ES-I3 (cell line): Measurements from ENCODE around the gene CRYGS.

Experiments used
- H3K36me3 ChIP-seq: 2 replicates; pipeline ENCODE4 v1.6.1; 2013; ENCODE audit warnings: mild to moderate bottlenecking, low read length, control low read depth, moderate library complexity; ENCODE audit not compliant: insufficient read depth
- H3K4me1 ChIP-seq: 2 replicates; pipeline ENCODE4 v1.6.1; 2013; ENCODE audit warnings: mild to moderate bottlenecking, control low read depth, low read length; ENCODE audit not compliant: insufficient read depth
- H3K9ac ChIP-seq: 2 replicates; pipeline ENCODE4 v1.6.1; 2013; ENCODE audit warnings: low read depth, mild to moderate bottlenecking, low read length, moderate library complexity
- H3K9me3 ChIP-seq: 2 replicates; pipeline ENCODE4 v1.6.1; 2013; ENCODE audit warnings: mild to moderate bottlenecking, low read length, moderate library complexity; ENCODE audit not compliant: control insufficient read depth, insufficient read depth

The CRYGS gene

DNA sequence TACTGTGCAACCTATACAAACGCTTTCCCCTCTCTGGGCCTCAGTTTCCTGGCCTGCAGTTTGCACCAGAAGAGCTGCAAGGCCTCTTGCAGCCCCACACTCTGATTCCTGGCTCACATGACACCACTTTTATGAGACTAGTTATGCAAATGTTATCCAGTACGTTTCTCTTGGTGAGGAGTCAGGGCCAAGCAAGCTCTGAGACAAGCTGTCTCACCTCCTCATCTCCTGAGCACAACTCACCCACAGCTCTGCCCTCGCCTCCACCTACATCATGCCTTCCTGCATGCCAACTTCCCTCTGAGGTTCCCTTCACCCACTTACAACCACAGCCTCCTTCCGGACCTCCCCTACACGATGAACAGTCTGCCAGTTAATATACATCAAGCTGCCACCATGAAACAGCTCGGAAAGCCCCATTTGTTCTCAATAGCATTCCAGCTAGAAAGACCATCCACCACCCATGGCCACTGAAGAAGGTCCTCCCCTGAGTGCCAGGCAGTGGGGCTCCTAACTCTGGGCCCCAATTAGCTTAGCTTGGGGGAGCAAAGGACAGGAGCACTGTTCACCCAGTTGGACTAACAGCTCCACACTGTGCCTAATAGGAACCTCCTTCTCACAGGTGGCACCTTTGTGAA lies 25.0 kb downstream of the CRYGS start:
- Histone ChIP-seq H3K9me3 (no peaks in the 10 kb centered on the region), H3K9ac (no peak overlapping the region), H3K4me1 (no peaks in the 10 kb centered on the region), H3K36me3 (no peaks in the 10 kb centered on the region)

DNA sequence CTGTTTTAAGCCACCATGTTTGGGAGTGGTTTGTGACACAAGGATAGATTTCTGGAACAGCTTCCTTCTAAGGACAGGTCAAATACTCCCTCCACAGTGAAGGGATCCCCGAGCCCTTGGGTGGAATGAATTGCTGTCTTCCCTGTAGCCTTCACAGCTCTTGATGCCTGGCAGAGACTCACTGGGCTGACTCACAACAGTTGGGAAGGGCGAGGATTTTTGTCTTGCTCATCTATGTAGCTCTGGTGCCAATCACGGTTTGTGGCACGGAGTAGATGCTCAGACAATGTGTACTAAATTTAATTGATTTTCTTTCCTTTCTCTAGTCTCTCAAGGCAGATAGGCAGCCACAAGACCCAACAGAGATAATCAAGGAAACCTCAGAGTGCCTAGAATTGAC lies 27.0 kb downstream of the CRYGS start:
- Histone ChIP-seq H3K36me3 (no peaks in the 10 kb centered on the region), H3K9me3 (no peaks in the 10 kb centered on the region), H3K9ac (no peak overlapping the region), H3K4me1 (no peaks in the 10 kb centered on the region)

DNA sequence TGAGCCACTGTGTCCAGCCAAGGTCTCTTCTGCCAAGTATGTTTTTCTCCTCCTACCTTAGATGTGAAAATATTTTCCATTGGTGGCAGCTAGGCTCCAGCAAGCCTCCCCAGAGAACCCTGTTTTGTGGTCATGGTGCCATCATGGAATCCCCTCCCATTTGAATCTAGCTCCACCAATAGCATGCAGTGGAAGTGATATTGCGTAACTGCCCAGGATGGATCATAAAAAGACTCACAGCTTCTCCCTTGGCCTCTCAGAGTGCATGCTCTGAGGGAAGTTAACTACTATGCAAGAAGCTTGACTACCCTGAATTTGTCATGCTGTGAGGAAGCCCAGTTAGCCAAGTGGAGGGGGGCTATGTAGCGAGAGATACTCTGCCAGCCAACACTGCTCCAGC lies 27.5 kb downstream of the CRYGS start:
- Histone ChIP-seq H3K9ac (no peak overlapping the region), H3K4me1 (no peaks in the 10 kb centered on the region), H3K9me3 (no peaks in the 10 kb centered on the region)

DNA sequence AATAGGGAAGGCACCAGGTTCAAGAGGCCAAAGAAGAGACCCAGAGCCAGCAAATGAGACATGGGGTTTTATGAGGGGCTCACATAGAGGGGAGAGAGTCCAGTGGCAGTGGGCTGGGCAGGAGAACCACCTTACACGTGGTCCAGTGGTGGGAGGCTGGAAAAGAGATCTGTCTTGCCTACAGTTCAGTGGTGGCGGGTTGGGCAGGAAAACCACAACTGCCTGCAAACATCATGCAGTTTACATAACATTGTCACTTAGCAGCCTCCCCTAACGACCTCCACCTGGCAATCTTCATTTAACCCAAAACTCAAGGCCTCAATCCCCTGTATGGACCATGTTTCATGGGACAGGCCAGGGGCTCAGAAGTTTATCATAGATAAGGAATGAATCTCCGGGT lies 29.1 kb downstream of the CRYGS start:
- Histone ChIP-seq H3K9me3 (no peaks in the 10 kb centered on the region), H3K36me3 (no peaks in the 10 kb centered on the region), H3K4me1 (no peaks in the 10 kb centered on the region), H3K9ac (no peak overlapping the region)

More for the DNA sequence above, 27.5 kb downstream of the CRYGS start:
- H3K36me3 ChIP-seq, result no peaks in the 10 kb centered on the region

DNA sequence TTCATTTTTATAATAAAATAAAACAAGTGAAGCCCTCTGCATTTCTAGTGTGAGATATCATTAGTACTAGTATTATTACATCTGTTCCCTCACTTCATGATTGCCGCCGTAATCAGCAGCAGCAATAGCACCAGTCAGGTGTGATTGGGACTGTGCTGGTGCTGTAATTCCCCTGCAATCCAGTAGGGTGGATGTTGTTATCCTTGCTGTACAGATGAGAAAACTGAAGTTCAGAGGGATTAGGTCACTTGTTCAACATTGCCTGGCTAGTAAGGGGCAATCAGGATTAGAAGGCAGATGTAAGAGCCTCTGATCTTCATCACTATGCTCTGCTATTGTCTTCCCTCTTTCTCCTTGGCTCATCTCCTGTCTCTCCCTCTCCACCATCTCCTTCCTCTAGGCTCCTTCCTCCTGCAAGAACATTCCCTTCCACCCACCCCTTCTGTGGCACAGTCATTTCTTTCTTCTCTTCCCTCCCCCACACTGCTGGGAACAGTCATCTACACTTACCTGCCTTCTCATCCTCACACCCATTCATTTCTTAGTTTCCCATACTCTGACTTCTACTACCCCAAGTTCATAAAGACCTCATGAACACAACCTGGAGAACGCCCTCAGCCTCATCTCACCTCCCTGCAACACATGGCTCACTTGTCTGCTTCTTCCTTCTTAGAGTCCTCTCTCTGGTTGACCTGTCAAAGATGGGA lies 29.7 kb downstream of the CRYGS start:
- H3K9me3 ChIP-seq, result no peaks in the 10 kb centered on the region
- no peaks in the 10 kb centered on the region for H3K36me3 ChIP-seq
- no peaks in the 10 kb centered on the region for H3K4me1 ChIP-seq
- no peak overlapping the region for H3K9ac ChIP-seq

DNA sequence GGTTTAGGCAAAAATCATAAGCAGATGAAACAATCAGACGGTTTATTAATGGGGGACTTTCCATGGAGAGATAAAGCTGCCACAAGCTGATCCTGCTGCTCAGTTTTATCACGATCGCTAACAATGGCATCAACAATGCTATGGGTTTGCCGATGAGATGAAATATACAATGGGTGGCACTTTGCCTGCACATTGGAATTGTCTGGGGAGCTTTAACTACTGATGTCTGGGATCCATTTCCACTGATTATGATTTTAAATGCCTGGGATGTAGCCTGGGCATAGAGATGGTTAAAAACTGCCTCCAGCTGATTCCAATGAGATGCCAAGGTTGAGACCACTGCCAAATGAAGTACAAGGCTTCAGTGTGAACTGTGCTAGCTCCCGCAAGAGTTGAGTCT lies 30.8 kb downstream of the CRYGS start:
- no peaks in the 10 kb centered on the region for H3K36me3 ChIP-seq
- no peak overlapping the region for H3K9ac ChIP-seq
- no peaks in the 10 kb centered on the region for H3K4me1 ChIP-seq
- no peaks in the 10 kb centered on the region for H3K9me3 ChIP-seq

DNA sequence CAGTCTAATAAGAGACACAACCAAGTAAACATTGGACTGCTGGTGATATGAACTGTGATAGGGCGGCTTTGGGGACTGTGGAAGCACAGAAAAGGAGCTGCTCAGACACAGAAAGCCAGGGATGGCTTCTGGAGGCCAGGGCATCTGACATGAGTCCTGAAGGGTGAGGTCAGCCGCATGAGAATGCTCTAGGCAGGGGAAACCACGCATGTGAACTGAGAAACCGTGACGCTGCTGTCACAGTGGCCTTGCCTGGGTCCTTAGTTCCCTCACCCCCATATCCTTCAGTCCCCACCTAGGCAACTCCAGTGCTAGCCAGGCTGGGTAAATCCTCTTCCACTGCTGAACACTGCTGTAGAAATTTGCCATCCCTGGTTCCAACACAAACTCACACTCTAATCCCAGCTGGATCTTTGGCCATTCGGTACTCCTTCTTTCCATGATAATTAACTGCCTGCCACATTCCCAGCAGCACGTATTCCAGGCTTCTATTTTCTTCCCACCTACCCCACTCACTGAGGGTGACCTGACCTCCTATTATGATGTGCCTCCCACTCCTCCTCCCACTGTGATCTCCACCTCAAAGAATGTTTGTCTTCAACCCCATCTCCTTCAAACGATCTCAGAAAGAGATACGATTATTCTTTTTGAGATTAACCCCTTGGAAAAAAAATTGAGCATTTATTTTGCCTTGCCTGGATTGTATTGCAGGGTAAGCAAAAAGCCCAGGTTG lies 31.4 kb downstream of the CRYGS start:
- no peaks in the 10 kb centered on the region for H3K9me3 ChIP-seq
- H3K36me3 ChIP-seq, result no peaks in the 10 kb centered on the region
- no peaks in the 10 kb centered on the region for H3K4me1 ChIP-seq
- H3K9ac ChIP-seq, result no peak overlapping the region

DNA sequence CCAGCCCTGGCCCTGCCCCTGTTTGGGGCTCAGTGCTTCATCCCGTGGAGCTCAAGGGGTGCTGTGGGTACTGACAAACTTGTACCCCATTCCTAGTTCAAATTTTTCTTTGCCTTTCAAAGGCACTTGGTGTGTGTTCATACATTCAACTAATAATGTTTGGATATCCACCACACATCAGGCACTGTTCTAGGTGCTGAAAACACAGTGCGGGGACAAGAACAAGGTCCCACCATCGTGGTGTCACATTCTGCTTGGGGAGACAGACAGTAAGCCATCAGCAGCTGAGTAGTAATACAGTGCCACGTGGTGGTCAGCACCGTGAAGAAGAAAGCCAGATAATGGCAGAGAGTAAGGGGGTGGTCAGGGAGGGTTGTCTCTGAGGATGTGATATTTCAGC lies 32.5 kb downstream of the CRYGS start:
- Histone ChIP-seq H3K9me3 (no peaks in the 10 kb centered on the region), H3K9ac (no peak overlapping the region), H3K36me3 (no peaks in the 10 kb centered on the region), H3K4me1 (no peaks in the 10 kb centered on the region)

DNA sequence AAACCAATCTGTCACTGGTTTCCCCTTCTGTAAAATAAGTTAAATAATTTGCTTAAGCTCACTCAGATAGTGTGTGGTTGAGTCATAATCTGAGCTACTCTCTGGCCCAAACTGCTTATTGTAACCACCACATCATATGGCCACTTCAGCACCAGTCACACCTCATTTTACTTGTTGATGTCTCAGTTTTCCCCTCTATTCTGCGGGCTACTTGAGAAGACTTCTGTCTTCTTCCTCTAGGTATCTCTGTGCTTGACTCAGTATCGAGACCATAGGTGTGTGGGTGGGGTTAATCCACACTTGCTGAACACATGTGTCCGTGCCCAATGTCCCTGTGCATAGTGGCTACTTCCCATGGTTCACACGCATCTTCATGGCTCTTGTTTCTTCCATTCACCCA lies 32.9 kb downstream of the CRYGS start:
- Histone ChIP-seq H3K36me3 (no peaks in the 10 kb centered on the region), H3K9me3 (no peaks in the 10 kb centered on the region), H3K4me1 (no peaks in the 10 kb centered on the region), H3K9ac (no peak overlapping the region)

DNA sequence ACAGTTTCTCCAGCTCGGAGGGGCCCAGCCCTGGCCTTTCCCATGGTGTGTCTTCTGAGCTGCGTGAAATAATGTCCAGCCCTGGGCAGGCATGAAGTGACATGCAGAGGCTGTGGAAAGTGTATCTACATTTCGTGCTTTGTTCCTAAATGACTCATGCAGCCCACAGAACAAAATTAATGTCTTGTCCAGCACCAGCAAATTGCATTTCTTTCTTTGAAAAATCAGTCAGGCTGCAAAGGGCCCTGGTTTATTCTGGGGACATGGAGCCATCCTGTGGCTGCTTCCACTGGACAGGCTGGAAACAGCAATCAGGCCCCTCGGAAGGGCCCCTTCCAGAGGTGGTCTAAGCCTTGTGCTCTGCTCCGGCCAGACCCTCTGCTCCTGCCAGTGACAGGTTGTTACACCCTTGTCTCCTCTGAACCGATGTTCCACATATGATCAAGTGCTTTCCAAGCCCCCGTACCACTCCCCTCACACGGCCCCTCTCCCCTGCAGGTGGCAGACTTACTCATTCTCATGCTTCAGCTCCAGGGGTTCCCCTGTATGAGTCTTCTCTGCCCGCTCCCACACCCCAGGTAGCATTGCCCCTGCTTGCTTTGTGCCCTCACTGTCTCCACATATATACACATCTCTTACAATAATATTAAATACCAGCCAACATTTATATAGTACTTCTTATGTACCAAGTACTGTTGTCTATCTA lies 33.7 kb downstream of the CRYGS start:
- Histone ChIP-seq H3K9ac (no peak overlapping the region), H3K4me1 (no peaks in the 10 kb centered on the region), H3K9me3 (no peaks in the 10 kb centered on the region), H3K36me3 (no peaks in the 10 kb centered on the region)

DNA sequence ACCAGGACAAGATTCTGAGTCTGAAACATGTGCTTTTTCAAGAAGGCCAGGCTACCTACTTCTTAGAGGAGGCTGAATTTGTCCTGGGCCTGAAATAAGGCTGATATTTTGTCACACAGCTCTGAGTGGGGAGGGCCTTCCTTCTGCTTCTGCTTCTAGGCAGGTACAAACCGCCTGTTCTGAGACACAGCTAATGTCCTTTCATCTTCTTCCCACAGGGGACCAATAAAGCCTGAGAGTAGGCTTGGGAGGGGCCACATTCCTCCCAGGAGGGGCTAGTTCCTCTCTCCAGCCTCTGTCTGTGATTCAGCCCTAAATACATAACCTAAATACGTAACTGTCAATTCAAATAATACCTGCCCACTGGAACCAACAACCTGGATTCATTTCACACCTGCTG lies 34.8 kb downstream of the CRYGS start:
- H3K9me3 ChIP-seq, result no peaks in the 10 kb centered on the region
- no peak overlapping the region for H3K9ac ChIP-seq
- no peaks in the 10 kb centered on the region for H3K4me1 ChIP-seq
- no peaks in the 10 kb centered on the region for H3K36me3 ChIP-seq

DNA sequence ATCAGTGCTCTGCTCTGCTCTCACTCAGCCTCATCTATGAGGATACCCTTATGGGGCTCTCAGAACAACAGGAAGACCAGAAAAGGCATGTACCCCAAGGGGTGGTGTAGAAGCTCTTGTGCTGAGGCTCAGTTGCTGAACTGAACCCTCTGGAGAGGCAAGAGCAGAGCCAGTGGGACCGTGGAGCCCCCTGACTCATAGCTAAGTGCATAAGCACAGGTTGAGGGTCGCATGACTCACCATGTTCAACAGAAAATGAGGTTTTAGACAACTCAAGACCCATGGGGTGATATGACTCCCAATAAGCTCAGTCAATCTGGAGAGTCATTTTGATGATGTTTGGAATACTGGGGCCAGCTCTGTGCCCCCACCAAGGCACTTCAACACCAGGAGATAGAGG lies 37.3 kb downstream of the CRYGS start:
- Histone ChIP-seq H3K4me1 (0 out of 2 replicates have a peak, but pooled peaks cover 3% of the 10 kb centered on the region), H3K36me3 (no peaks in the 10 kb centered on the region), H3K9ac (no peak overlapping the region), H3K9me3 (no peaks in the 10 kb centered on the region)

DNA sequence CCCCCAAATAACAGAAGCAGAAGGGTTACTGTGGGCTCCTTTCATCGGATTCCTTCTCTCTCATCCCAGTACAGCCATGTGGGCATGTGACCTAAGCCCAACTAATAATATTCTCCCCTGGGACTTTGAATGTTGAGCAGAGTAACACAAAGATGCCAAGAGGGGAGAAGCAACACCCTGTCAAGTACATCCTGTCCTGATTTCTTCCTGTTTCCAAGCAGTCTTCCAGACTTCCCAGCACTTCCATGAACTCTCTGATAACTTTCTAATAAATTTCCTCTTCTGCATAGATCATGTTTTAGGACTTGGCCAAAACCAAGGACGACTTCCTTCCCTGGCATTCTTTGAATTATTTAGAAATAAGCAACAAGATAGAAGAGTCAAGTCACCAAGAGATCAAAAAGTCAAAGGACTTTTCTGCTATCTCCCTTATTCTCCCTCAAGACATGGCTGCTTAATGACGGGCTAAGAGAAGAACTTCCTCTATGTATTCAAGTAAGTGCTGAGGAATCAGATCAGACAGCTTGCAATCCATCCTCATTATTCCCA lies 37.9 kb downstream of the CRYGS start:
- H3K36me3 ChIP-seq, result no peaks in the 10 kb centered on the region
- H3K9ac ChIP-seq, result no peak overlapping the region
- no peaks in the 10 kb centered on the region for H3K9me3 ChIP-seq
- 0 out of 2 replicates have a peak, but pooled peaks cover 3% of the 10 kb centered on the region for H3K4me1 ChIP-seq

DNA sequence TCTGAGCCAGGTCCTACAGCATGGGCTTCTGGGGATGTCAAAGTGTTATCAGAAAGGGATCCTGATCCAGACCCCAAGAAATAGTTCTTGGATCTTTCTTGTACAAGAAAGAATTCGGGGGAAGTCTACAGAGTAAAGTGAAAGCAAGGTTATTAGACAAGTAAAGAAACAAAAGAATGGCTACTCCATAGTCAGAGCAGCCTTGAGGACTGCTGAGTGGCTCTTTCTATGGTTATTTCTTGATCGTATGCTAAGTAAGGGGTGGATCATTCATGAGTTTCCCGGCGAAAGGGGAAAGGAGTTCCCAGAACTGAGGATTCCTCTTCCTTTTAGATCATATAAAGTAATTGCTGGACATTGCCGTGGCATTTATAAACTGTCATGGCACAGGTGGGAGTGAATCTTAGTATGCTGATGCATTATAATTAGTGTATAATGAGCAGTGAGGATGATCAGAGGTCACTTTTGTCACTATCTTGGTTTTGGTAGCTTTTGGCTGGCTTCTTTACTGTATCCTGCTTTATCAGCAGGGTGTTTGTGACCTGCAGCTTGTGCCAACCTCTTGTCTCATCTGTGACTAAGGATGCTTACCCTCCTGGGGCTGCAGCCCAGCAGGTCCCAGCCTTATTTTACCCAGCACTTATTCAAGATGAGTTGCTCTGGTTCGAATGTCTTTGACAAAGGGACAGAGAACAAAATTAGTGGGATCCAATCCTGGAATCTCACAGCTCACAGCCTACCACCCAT lies 41.0 kb downstream of the CRYGS start:
- Histone ChIP-seq H3K9me3 (no peaks in the 10 kb centered on the region), H3K4me1 (0 out of 2 replicates have a peak, but pooled peaks cover 3% of the 10 kb centered on the region), H3K9ac (no peak overlapping the region), H3K36me3 (no peaks in the 10 kb centered on the region)
